NB4 (cell line): Measurements from ENCODE around the gene DAPK3.

Source experiments
- CTCF ChIP-seq: IDR thresholded peaks from one replicate; pipeline ENCODE4 v1.5.1; 2012; ENCODE audit warnings: low read depth, low read length
- MAX ChIP-seq: IDR thresholded peaks from 2 replicates; pipeline ENCODE4 v1.6.1; 2011; ENCODE audit warnings: low read depth, low read length

- TF ChIP-seq CTCF = no peak
- TF ChIP-seq MAX = no peak
Measured at GRCh38 chr19:3995607-3996006, 24.7 kb upstream of the DAPK3 start.
